Esophagus (tissue), 2 donors: Measurements from ENCODE around the gene PLEK. TPM values are rescaled to one million over a fixed set of nuclear protein-coding genes. Genes with fewer than 3 reads are reported as not detected.
"Not testable (repeated sequence)": the region's sequence is repeated elsewhere in the genome, so short reads cannot be mapped to it uniquely, and the experiment has no call there.

Experiments
- H3K27ac ChIP-seq, 2 donors: one replicate each; pipeline ENCODE4 v1.5.1; 2013; ENCODE audit warnings: low read depth in 2 of 2, mild to moderate bottlenecking in 2 of 2, inconsistent platforms in 1 of 2, low read length in 1 of 2, moderate library complexity in 1 of 2
- H3K27me3 ChIP-seq, 2 donors: one replicate each; pipeline ENCODE4 v1.6.1; 2013; ENCODE audit warnings: low read length in 2 of 2, control low read depth in 1 of 2, mild to moderate bottlenecking in 1 of 2; ENCODE audit not compliant: insufficient read depth in 2 of 2, control insufficient read depth in 1 of 2
- H3K36me3 ChIP-seq, 2 donors: one replicate each; pipeline ENCODE4 v1.6.1; 2013; ENCODE audit warnings: low read length in 1 of 2; ENCODE audit not compliant: control insufficient read depth in 2 of 2, insufficient read depth in 2 of 2
- H3K4me1 ChIP-seq, 2 donors: one replicate each; pipeline ENCODE4 v1.6.1; 2013; ENCODE audit warnings: low read length in 1 of 2; ENCODE audit not compliant: control insufficient read depth in 2 of 2, insufficient read depth in 2 of 2
- H3K4me3 ChIP-seq, 2 donors: one replicate each; pipeline ENCODE4 v1.5.1; 2013; ENCODE audit warnings: low read length in 2 of 2, mild to moderate bottlenecking in 2 of 2, low read depth in 1 of 2, moderate library complexity in 1 of 2
- H3K9me3 ChIP-seq, 2 donors: one replicate each; pipeline ENCODE4 v1.6.1; 2013; ENCODE audit warnings: mild to moderate bottlenecking in 2 of 2, low read depth in 1 of 2, low read length in 1 of 2, moderate library complexity in 1 of 2; ENCODE audit not compliant: control insufficient read depth in 2 of 2, insufficient read depth in 1 of 2
- WGBS, 2 donors: extraction: QIAGEN DNeasy Blood & Tissue Kit; methylation state at CpG; one replicate each; pipeline ENCODE4 v1.1.7; 2013; 5-methylcytosine and 5-hydroxymethylcytosine counted together
- polyA plus RNA-seq, 2 donors: library from polyadenylated mRNA; stranded (reverse); fragments of 200-250 nt; gene quantifications; one replicate each; pipeline ENCODE4 v1.2.3, GENCODE V29; 2013
- donor health status: healthy with polysubstance abuse.
- donor health status: Bipolar disorder and iron deficiency.

PLEK gene
- polyA plus RNA-seq, 2 donors = 1.2 to 1.4 TPM

GRCh38 chr2:68378779-68379178, 13.7 kb downstream of the PLEK start:
- 79 to 84% methylated on average over 6 of the region's 6 CpGs for WGBS, 2 donors
- H3K4me3 ChIP-seq, H3K9me3 ChIP-seq, H3K27ac ChIP-seq, H3K4me1 ChIP-seq, H3K27me3 ChIP-seq, H3K36me3 ChIP-seq: not testable (repeated sequence)

GRCh38 chr2:68379184-68379708, 14.2 kb downstream of the PLEK start:
- 73 to 79% methylated on average over 4 of the region's 4 CpGs for WGBS, 2 donors
- no peak overlapping the region for H3K27ac ChIP-seq
- no peaks in the 10 kb centered on the region for H3K36me3 ChIP-seq
- no peaks in the 10 kb centered on the region for H3K4me1 ChIP-seq
- H3K9me3 ChIP-seq = no peaks in the 10 kb centered on the region
- no peak overlapping the region for H3K4me3 ChIP-seq
- no peaks in the 10 kb centered on the region for H3K27me3 ChIP-seq

GRCh38 chr2:68383778-68384177, 18.7 kb downstream of the PLEK start:
- Histone ChIP-seq H3K4me1 (peaks cover under 1 to 1% of the 10 kb centered on the region in 2 donors), H3K36me3 (no peaks in the 10 kb centered on the region), H3K27ac (no peak overlapping the region), H3K9me3 (no peaks in the 10 kb centered on the region), H3K4me3 (no peak overlapping the region), H3K27me3 (no peaks in the 10 kb centered on the region)
- WGBS, 2 donors = 85 to 93% methylated on average over 3 of the region's 3 CpGs

- Histone ChIP-seq H3K4me1 (peaks cover 4 to 5% of the 10 kb centered on the region in 2 donors), H3K27ac (peak overlapping the region in 1 of 2 donors; percentile 3), H3K36me3 (no peaks in the 10 kb centered on the region), H3K9me3 (no peaks in the 10 kb centered on the region), H3K27me3 (no peaks in the 10 kb centered on the region), H3K4me3 (no peak overlapping the region)
- 57 to 68% methylated on average over 5 of the region's 5 CpGs for WGBS, 2 donors
These were observed 19.5 kb downstream of the PLEK start for GRCh38 chr2:68384485-68385107.

GRCh38 chr2:68385220-68385906, 20.3 kb downstream of the PLEK start:
- H3K36me3 ChIP-seq = no peaks in the 10 kb centered on the region
- H3K9me3 ChIP-seq = no peaks in the 10 kb centered on the region
- H3K27me3 ChIP-seq = no peaks in the 10 kb centered on the region
- H3K27ac ChIP-seq = no peak overlapping the region
- no peak overlapping the region for H3K4me3 ChIP-seq
- WGBS, 2 donors = 62 to 65% methylated on average over 2 of the region's 2 CpGs
- H3K4me1 ChIP-seq = peaks cover 4 to 5% of the 10 kb centered on the region in 2 donors

GRCh38 chr2:68385907-68386287, 20.8 kb downstream of the PLEK start:
- no peaks in the 10 kb centered on the region for H3K36me3 ChIP-seq
- H3K27ac ChIP-seq = no peak overlapping the region
- H3K9me3 ChIP-seq = no peaks in the 10 kb centered on the region
- H3K4me1 ChIP-seq = peaks cover 4 to 5% of the 10 kb centered on the region in 2 donors
- WGBS, 2 donors = 79% methylated on average over 1 of the region's 1 CpG
- H3K27me3 ChIP-seq = no peaks in the 10 kb centered on the region
- H3K4me3 ChIP-seq = no peak overlapping the region

GRCh38 chr2:68386365-68386764, 21.3 kb downstream of the PLEK start:
- H3K27me3 ChIP-seq = no peaks in the 10 kb centered on the region
- no peak overlapping the region for H3K4me3 ChIP-seq
- peaks cover 4 to 5% of the 10 kb centered on the region in 2 donors for H3K4me1 ChIP-seq
- 81 to 92% methylated on average over 5 of the region's 5 CpGs for WGBS, 2 donors
- no peak overlapping the region for H3K27ac ChIP-seq
- H3K36me3 ChIP-seq = no peaks in the 10 kb centered on the region
- no peaks in the 10 kb centered on the region for H3K9me3 ChIP-seq

GRCh38 chr2:68387408-68388350, 22.6 kb downstream of the PLEK start:
- WGBS, 2 donors = 44 to 48% methylated on average over 5 of the region's 5 CpGs
- no peaks in the 10 kb centered on the region for H3K9me3 ChIP-seq

GRCh38 chr2:68388358-68388757, 23.3 kb downstream of the PLEK start:
- H3K4me1 ChIP-seq = peaks cover 4 to 5% of the 10 kb centered on the region in 2 donors
- H3K9me3 ChIP-seq = no peaks in the 10 kb centered on the region
- no peak overlapping the region for H3K4me3 ChIP-seq
- H3K27ac ChIP-seq = no peak overlapping the region
- H3K27me3 ChIP-seq = no peaks in the 10 kb centered on the region
- H3K36me3 ChIP-seq = no peaks in the 10 kb centered on the region

More at GRCh38 chr2:68387408-68388350, 22.6 kb downstream of the PLEK start:
- Histone ChIP-seq H3K27me3 (no peaks in the 10 kb centered on the region), H3K4me3 (no peak overlapping the region), H3K27ac (no peak overlapping the region), H3K4me1 (peaks cover 4 to 5% of the 10 kb centered on the region in 2 donors), H3K36me3 (no peaks in the 10 kb centered on the region)
